Measurements from ENCODE around the gene KIZ. TPM values are rescaled to one million over a fixed set of nuclear protein-coding genes. Genes with fewer than 3 reads are reported as not detected.

KIZ gene
- total and polyA plus RNA-seq, 2 donors (not counting 1 experiment from before 2014, with no cell fraction given): 19.7 to 40.4 TPM

DNA sequence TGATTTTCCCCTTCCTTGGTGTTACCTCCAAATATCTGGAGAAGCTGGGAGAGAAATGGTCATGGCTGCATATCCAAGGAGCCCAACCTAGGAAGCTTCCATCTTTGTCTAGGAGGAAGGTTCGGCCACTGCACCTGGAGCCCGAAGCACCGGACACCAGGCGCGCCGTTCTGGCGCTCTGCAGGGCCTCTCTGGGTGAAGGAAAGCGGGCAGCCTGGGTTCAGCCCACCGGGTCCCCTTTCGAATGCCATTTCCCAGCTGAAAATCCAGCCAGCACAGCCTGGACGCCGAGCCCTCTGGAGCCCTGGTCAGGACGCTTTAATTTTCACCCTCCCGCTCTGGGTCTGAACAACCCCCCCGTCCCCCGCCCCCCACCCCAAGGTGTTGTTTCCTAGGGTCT, 21.0 kb upstream of the KIZ start:
- CTCF ChIA-PET: no interaction called here

More for the DNA sequence above, 21.0 kb upstream of the KIZ start:
- H3K9me3 ChIP-seq (ENCODE audit: control extremely low read depth in 1 of 3, control insufficient read depth in 2 of 3, insufficient read depth in 1 of 3, low read length in 2 of 3): peaks cover 1 to 64% (median 8%) of the 10 kb centered on the region in 3 donors
- peaks cover 0 to 89% (median 65%) of the 10 kb centered on the region in 4 experiments for H3K27me3 ChIP-seq (replicated peaks in 1 of 4; ENCODE audit: control extremely low read depth in 1 of 4, control insufficient read depth in 3 of 4, insufficient read depth in 4 of 4, low read length in 3 of 4)
- H4K20me1 ChIP-seq (ENCODE audit: control insufficient read depth, insufficient read depth, low read length, poor library complexity, severe bottlenecking): no peaks in the 10 kb centered on the region
- peaks cover 34% of the 10 kb centered on the region for H3K4me1 Mint-ChIP-seq
- peak overlapping the region; percentile 55 for H3K4me2 ChIP-seq (replicated peaks; ENCODE audit: low read depth, low read length, poor library complexity, severe bottlenecking)
- H3K9ac ChIP-seq (ENCODE audit: low read length): no peak overlapping the region
- H3K4me1 ChIP-seq (ENCODE audit: control insufficient read depth in 2 of 2, insufficient read depth in 2 of 2, low read length in 2 of 2): peaks cover 48 to 59% of the 10 kb centered on the region in 2 donors
- TF ChIP-seq EZH2 (IDR thresholded peaks at IDR 0.05; ENCODE audit: borderline replicate concordance, insufficient read depth, low read depth, low read length, poor library complexity, severe bottlenecking) (no peak), CTCF (IDR thresholded peaks at IDR 0.05) (no peak)
- ATAC-seq (ENCODE audit: low read depth) (no peak), DNase-seq (no peak)
- H3K27ac Mint-ChIP-seq: no peak overlapping the region
- no peaks in the 10 kb centered on the region for H3K79me2 ChIP-seq (ENCODE audit: control insufficient read depth, insufficient read depth, low read length)
- H3K4me3 Mint-ChIP-seq: no peak overlapping the region
- intact Hi-C loops (cut with micrococcal nuclease): loop anchor here (5.0 kb wide), 2 partner anchors 287 to 407 kb away; partner anchors contain the start of gene NKX2-2
- no peaks in the 10 kb centered on the region for H3K9me3 Mint-ChIP-seq (ENCODE audit: insufficient read depth)
- H3K27me3 Mint-ChIP-seq: peaks cover 72% of the 10 kb centered on the region
- H2AFZ ChIP-seq (ENCODE audit: insufficient read depth, low read depth, low read length, poor library complexity, severe bottlenecking): no peak overlapping the region
- 5% methylated on average over 16 of the region's 16 CpGs for WGBS (ENCODE audit: insufficient coverage)
- no peak overlapping the region for H3K27ac ChIP-seq (ENCODE audit: low read length in 2 of 2)
- H3K4me3 ChIP-seq (ENCODE audit: control extremely low read depth in 1 of 5, extremely low read depth in 1 of 5, insufficient read depth in 1 of 5, low read depth in 2 of 5, low read length in 4 of 5): no peak overlapping the region
- H3K36me3 ChIP-seq (replicated peaks in 1 of 2; ENCODE audit: control extremely low read depth in 1 of 2, control insufficient read depth in 1 of 2, extremely low read depth in 1 of 2, insufficient read depth in 2 of 2, low read length in 1 of 2): no peaks in the 10 kb centered on the region
- POLR2A ChIA-PET: no interaction called here
